Endodermal cell (in vitro differentiated cells): ENCODE measurements around the gene PLSCR4. TPM values are rescaled to one million over a fixed set of nuclear protein-coding genes. Genes with fewer than 3 reads are reported as not detected.

Source experiments
- DNase-seq: peaks from one replicate; pipeline ENCODE4 v3.0.0-alpha.2; 2017
- H3K27ac ChIP-seq: 2 replicates; pipeline ENCODE4 v1.5.1; 2013; ENCODE audit warnings: mild to moderate bottlenecking, low read depth, low read length, moderate library complexity
- H3K27me3 ChIP-seq: 2 replicates; pipeline ENCODE4 v1.6.1; 2013; ENCODE audit warnings: mild to moderate bottlenecking, low read length, moderate library complexity; ENCODE audit not compliant: insufficient read depth, control insufficient read depth, poor library complexity, severe bottlenecking
- H3K36me3 ChIP-seq: 2 replicates; pipeline ENCODE4 v1.7.0; 2013; ENCODE audit warnings: mild to moderate bottlenecking, low read length, moderate library complexity; ENCODE audit not compliant: control insufficient read depth, insufficient read depth
- H3K4me1 ChIP-seq: one replicate; pipeline ENCODE4 v1.7.0; 2013; ENCODE audit warnings: low read length; ENCODE audit not compliant: control insufficient read depth, insufficient read depth
- H3K4me3 ChIP-seq: 2 replicates; pipeline ENCODE4 v1.5.1; 2013; ENCODE audit warnings: mild to moderate bottlenecking, low read length, moderate library complexity
- H3K9ac ChIP-seq: 2 replicates; pipeline ENCODE4 v1.6.1; 2013; ENCODE audit warnings: mild to moderate bottlenecking, low read length, moderate library complexity; ENCODE audit not compliant: poor library complexity, severe bottlenecking; ENCODE audit errors: extremely low read depth
- H3K9me3 ChIP-seq: 2 replicates; pipeline ENCODE4 v1.6.1; 2013; ENCODE audit warnings: mild to moderate bottlenecking, low read length, moderate library complexity; ENCODE audit not compliant: control insufficient read depth
- H3K27ac Mint-ChIP-seq: 2 replicates; pipeline ENCODE4 v1.8.0; 2020; ENCODE audit warnings: mixed read lengths
- H3K27me3 Mint-ChIP-seq: 2 replicates; pipeline ENCODE4 v1.8.0; 2021; ENCODE audit warnings: mild to moderate bottlenecking, mixed read lengths; ENCODE audit not compliant: insufficient read depth
- H3K36me3 Mint-ChIP-seq: 2 replicates; pipeline ENCODE4 v1.8.0; 2020; ENCODE audit warnings: low read depth, mixed read lengths
- H3K4me1 Mint-ChIP-seq: 2 replicates; pipeline ENCODE4 v1.8.0; 2020; ENCODE audit warnings: mixed read lengths
- H3K4me3 Mint-ChIP-seq: 2 replicates; pipeline ENCODE4 v1.8.0; 2020; ENCODE audit warnings: mild to moderate bottlenecking, moderate library complexity, mixed read lengths
- H3K9me3 Mint-ChIP-seq: 2 replicates; pipeline ENCODE4 v1.8.0; 2020; ENCODE audit warnings: mild to moderate bottlenecking, mixed read lengths
- WGBS, 2 experiments: methylation state at CpG; one replicate each; pipeline versions ENCODE4 v1.1.5 to v1.1.7; 2013; ENCODE audit warnings: missing lambda C conversion rate in 2 of 2, mixed read lengths in 1 of 2; ENCODE audit not compliant: insufficient coverage in 1 of 2, insufficient read length in 1 of 2; 5-methylcytosine and 5-hydroxymethylcytosine counted together
- total RNA-seq, 2 donors: library from RNA; stranded (reverse); fragmentation: NEBNext Ultra II Directional in 1 of 2; extraction: Animal tissue kit (Norgen Biotek cat#: 25700) in 1 of 2; gene quantifications; 2 replicates in 1 of 2; 3 replicates in 1 of 2; pipeline ENCODE4 v1.2.1, GENCODE V29; 2021
- TF ChIP-seq, protein P1 (sequence below): fragments of 200-600 bp; sonication (generic); conservative IDR thresholded peaks from 2 replicates; pipeline ENCODE4 v1.5.0; 2021; ENCODE audit warnings: antibody characterized with exemption, mild to moderate bottlenecking

Gene PLSCR4
- total RNA-seq, 2 donors from 2014 or later, result 9.3 to 12.3 TPM

GRCh38 chr3:146199762-146200161, 51.1 kb downstream of the PLSCR4 start:
- no peak overlapping the region for H3K9ac ChIP-seq
- 95 to 100% methylated on average over 1 to 5 of the region's 5 CpGs for WGBS, 2 experiments
- H3K36me3 ChIP-seq, result peaks cover 4% of the 10 kb centered on the region
- Mint-ChIP-seq H3K4me1 (peaks cover 6% of the 10 kb centered on the region), H3K9me3 (no peaks in the 10 kb centered on the region), H3K27ac (no peak overlapping the region), H3K4me3 (no peak overlapping the region), H3K36me3 (peaks cover 10% of the 10 kb centered on the region), H3K27me3 (no peaks in the 10 kb centered on the region)
- H3K27ac ChIP-seq, result no peak overlapping the region
- no peaks in the 10 kb centered on the region for H3K27me3 ChIP-seq
- TF ChIP-seq, protein P1, sequence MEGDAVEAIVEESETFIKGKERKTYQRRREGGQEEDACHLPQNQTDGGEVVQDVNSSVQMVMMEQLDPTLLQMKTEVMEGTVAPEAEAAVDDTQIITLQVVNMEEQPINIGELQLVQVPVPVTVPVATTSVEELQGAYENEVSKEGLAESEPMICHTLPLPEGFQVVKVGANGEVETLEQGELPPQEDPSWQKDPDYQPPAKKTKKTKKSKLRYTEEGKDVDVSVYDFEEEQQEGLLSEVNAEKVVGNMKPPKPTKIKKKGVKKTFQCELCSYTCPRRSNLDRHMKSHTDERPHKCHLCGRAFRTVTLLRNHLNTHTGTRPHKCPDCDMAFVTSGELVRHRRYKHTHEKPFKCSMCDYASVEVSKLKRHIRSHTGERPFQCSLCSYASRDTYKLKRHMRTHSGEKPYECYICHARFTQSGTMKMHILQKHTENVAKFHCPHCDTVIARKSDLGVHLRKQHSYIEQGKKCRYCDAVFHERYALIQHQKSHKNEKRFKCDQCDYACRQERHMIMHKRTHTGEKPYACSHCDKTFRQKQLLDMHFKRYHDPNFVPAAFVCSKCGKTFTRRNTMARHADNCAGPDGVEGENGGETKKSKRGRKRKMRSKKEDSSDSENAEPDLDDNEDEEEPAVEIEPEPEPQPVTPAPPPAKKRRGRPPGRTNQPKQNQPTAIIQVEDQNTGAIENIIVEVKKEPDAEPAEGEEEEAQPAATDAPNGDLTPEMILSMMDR, result no peak
- H3K9me3 ChIP-seq, result no peaks in the 10 kb centered on the region
- H3K4me1 ChIP-seq, result no peaks in the 10 kb centered on the region
- no peak for DNase-seq
- H3K4me3 ChIP-seq, result no peak overlapping the region

DNA sequence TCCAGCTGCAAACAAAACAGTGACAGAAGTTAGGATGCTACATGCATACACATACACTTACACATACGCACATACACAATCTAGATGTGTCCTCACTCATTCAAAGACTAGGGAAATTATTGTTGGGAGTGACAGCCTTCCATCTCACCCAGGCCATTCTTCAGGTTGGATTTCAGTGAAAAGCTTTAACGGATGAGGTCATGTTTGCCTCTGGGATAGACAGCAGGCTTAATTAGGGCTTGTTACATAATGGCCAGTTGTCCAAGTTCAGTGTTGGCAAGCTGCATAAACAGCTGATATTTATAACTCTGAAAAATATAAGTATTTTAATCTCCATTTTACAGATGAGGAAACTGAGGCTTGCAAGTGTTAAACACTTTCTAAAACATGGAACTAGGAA, 54.1 kb downstream of the PLSCR4 start:
- no peak for DNase-seq
- Histone ChIP-seq H3K4me1 (no peaks in the 10 kb centered on the region), H3K9ac (no peak overlapping the region), H3K27me3 (no peaks in the 10 kb centered on the region), H3K9me3 (no peaks in the 10 kb centered on the region), H3K4me3 (no peak overlapping the region), H3K27ac (no peak overlapping the region), H3K36me3 (peaks cover 5% of the 10 kb centered on the region)
- no peak overlapping the region for H3K4me3 Mint-ChIP-seq
- no peaks in the 10 kb centered on the region for H3K9me3 Mint-ChIP-seq
- no peak overlapping the region for H3K27ac Mint-ChIP-seq
- H3K4me1 Mint-ChIP-seq, result no peaks in the 10 kb centered on the region
- H3K27me3 Mint-ChIP-seq, result no peaks in the 10 kb centered on the region
- TF ChIP-seq, protein P1, result no peak
- H3K36me3 Mint-ChIP-seq, result peaks cover 11% of the 10 kb centered on the region
- WGBS, 2 experiments, result 93% methylated on average over 2 of the region's 2 CpGs; no CpG with 5 or more reads in 1 of the 2 experiments

DNA sequence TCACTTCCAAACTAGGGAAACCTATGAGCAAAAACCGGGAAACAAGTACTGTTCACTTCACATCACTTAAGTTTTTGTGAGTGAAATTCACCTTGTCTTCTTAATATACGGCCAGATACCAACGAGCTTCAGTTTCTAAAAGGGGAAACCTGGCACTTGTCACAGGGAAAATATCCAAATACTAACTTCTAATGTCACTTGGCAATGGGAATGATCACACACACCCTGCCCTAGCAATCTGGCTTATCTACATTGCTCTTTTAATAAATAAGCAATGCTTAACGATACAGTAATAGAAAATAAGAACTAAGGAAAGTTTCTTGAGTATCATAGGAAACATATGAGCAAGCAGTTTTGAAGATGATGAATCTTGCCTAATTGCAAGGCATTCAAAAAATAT, 55.3 kb downstream of the PLSCR4 start:
- H3K9me3 Mint-ChIP-seq, result no peaks in the 10 kb centered on the region
- no peaks in the 10 kb centered on the region for H3K27me3 Mint-ChIP-seq
- no peaks in the 10 kb centered on the region for H3K4me1 ChIP-seq
- H3K36me3 Mint-ChIP-seq, result peaks cover 7% of the 10 kb centered on the region
- H3K9ac ChIP-seq, result no peak overlapping the region
- no peak overlapping the region for H3K4me3 ChIP-seq
- H3K27me3 ChIP-seq, result no peaks in the 10 kb centered on the region
- no peak overlapping the region for H3K27ac Mint-ChIP-seq
- H3K9me3 ChIP-seq, result no peaks in the 10 kb centered on the region
- H3K27ac ChIP-seq, result no peak overlapping the region
- WGBS, 2 experiments, result 80 to 96% methylated on average over 3 to 4 of the region's 4 CpGs
- no peaks in the 10 kb centered on the region for H3K4me1 Mint-ChIP-seq
- H3K36me3 ChIP-seq, result peaks cover 5% of the 10 kb centered on the region
- TF ChIP-seq, protein P1, result no peak
- DNase-seq, result no peak
- no peak overlapping the region for H3K4me3 Mint-ChIP-seq
